Measurements from ENCODE around the gene RFESD.

- TF ChIP-seq POLR2A (IDR thresholded peaks at IDR 0.05): no peak
- TF ChIP-seq, protein P1, sequence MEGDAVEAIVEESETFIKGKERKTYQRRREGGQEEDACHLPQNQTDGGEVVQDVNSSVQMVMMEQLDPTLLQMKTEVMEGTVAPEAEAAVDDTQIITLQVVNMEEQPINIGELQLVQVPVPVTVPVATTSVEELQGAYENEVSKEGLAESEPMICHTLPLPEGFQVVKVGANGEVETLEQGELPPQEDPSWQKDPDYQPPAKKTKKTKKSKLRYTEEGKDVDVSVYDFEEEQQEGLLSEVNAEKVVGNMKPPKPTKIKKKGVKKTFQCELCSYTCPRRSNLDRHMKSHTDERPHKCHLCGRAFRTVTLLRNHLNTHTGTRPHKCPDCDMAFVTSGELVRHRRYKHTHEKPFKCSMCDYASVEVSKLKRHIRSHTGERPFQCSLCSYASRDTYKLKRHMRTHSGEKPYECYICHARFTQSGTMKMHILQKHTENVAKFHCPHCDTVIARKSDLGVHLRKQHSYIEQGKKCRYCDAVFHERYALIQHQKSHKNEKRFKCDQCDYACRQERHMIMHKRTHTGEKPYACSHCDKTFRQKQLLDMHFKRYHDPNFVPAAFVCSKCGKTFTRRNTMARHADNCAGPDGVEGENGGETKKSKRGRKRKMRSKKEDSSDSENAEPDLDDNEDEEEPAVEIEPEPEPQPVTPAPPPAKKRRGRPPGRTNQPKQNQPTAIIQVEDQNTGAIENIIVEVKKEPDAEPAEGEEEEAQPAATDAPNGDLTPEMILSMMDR (IDR thresholded peaks at IDR 0.05): no peak
Observed at GRCh38 chr5:95626701-95627100, 19.9 kb upstream of the RFESD start.

Data from testis (tissue), 2 donors.